GM15510 (cell line): ENCODE measurements around the gene YBEY.

Experiments
- POLR2A ChIP-seq: IDR thresholded peaks from 3 replicates; pipeline ENCODE4 v1.6.1; 2011; ENCODE audit warnings: borderline replicate concordance; ENCODE audit not compliant: insufficient read length; ENCODE audit errors: extremely low read depth

Gene YBEY

GRCh38 chr21:46289655-46290179 is 3.6 kb downstream of the YBEY start:
- no peak for TF ChIP-seq POLR2A

DNA sequence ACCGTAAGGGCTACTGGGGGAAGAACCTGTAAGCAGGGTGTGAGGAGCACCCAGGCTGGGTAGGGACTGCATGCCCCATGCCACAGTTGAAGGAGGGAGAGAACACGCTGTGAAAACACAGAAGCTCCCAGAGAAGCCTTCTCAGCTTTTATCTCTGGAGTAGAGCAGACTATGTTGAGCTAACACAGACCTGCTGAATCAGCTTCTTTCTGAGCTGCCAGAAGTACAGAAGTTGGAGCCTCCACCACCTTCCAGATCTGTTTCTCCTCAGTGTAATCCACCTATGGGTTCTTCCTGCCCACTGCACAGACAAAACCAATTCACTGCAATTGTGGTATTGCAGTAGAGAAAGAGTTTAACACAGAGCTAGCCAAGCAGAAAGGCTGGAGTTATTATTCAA is 5.4 kb downstream of the YBEY start:
- no peak for TF ChIP-seq POLR2A

DNA sequence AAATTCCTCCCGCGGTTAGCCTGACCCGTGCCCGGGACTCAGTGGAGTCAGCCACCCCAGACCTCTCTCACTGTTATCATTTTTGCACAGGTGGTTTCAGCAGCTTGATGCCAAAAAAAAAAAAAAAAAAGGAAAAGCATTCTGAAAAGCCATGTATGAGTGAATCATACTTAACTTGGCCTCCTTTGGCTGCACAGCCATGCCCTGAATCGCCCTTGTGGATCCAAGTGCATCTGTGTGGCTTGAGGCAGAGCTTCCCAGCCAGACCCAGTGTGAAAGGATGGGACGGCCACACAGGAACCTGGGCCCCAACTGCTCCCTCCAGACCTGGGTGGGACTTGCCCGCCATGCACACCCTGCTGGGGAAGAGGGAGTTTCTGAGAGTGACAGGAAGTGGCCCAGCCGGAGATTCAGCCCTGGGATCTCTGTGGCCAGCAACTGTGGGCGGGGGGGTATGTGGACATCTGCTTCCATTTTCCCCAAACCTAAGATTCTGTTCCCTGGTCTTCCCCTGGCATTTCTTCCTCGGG is 8.6 kb downstream of the YBEY start:
- TF ChIP-seq POLR2A, result no peak

DNA sequence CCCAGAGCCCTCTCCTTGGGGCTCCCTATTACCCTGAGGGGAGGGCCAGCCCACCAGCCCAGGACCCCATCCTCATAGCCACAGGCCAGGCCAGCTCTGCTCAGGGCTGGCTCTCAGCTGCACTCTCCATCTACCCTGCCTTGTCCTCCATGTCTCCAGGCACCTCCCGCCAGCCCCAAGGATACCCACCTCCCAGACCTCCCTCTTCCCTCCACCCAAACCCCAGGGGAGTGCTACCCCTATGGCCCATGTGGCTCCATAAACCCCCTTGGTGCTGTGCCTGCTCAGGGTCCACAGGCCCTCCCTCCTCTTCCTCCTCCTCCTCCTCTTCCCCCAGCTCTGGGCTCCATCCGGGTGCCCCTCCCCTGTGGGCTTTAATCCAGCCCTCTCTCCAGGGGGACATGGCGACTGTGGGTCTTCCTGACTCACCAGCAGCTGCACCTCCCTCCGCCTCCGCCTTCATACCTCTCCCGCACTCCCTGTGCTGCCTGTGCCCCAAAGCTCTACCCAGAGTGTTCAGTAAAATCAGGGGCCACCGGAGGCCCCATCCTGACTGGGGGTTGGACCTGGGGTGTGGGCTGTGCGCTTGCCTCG is 9.1 kb downstream of the YBEY start:
- TF ChIP-seq POLR2A, result no peak

GRCh38 chr21:46295996-46296752 is 10.0 kb downstream of the YBEY start:
- TF ChIP-seq POLR2A, result peak; percentile 14

GRCh38 chr21:46297338-46298271 is 11.5 kb downstream of the YBEY start:
- TF ChIP-seq POLR2A, result peak; percentile 19

DNA sequence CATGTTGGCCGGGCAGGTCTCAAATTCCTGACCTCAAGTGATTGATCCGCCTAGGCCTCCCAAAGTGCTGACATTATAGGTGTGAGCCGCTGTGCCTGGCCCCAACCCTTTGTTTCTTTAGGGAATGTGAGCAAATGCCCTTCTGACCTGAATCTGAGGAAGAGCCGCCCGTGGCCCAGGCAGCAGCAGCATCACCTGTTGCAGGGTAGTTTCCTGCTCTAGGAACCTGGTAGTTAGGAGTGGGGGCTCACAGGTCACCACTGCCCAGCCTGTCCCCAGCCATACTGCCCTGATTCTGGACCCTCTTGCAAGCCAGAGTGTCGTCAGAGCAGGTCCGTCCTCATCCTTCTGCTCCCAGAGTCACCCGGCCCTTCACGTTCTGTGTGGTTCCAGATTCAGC is 13.0 kb downstream of the YBEY start:
- TF ChIP-seq POLR2A, result no peak

GRCh38 chr21:46301759-46302158 is 15.6 kb downstream of the YBEY start:
- TF ChIP-seq POLR2A, result no peak

DNA sequence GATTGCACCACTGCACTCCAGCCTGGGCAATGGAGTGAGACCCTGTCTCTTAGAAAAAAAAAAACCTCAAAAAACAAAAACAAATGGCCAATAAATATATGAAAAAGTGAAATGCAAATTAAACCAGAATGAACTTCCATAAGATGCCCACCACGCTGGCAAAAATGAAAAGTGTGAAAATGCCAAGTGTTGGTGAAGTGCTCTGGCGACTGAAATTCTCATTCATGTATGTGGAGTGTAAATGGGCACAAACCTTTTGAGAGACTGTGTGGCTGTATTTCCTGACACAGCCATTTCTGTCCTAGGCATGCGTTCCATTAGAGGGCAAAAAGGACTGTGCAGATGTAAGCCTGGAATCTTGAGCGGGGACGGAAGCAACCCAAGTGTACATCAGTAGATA is 18.3 kb downstream of the YBEY start:
- no peak for TF ChIP-seq POLR2A

DNA sequence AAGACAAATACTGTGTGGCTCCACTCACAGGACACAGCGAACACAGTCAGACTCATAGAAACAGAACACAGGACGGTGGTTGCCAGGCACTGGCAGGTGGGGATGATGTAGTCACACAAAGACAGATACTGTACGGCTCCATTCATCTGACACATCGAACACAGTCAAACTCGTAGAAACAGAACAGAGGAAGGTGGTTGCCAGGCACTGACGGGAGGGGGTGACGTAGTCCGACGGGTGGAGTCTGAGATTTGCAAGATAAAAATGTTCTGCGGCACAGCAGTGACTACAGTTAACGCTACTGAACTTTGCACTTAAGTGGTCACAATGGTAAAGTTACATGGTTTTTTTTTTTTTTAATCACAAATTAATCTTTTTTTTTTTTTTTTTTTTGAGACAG is 18.8 kb downstream of the YBEY start:
- no peak for TF ChIP-seq POLR2A

GRCh38 chr21:46307625-46308024 is 21.5 kb downstream of the YBEY start:
- TF ChIP-seq POLR2A, result no peak

- no peak for TF ChIP-seq POLR2A
Observed at GRCh38 chr21:46308431-46308830, 22.3 kb downstream of the YBEY start.

DNA sequence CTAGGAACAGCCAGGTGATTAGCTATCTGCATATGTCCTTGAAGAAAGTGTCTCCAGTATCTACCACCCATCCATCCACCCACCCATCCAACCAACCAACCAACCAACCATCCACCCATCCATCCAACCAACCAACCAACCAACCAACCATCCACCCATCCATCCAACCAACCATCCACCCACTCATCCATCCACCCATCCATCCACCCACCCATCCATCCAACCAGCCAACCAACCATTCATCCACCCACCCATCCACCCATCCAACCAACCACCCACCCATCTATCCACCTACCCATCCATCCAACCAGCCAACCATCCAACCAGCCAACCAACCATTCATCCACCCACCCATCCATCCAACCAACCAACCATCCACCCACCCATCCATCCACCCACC is 25.4 kb downstream of the YBEY start:
- TF ChIP-seq POLR2A, result no peak

GRCh38 chr21:46312949-46313348 is 26.8 kb downstream of the YBEY start:
- no peak for TF ChIP-seq POLR2A
